ENCODE data around the gene CPNE6. TPM values are rescaled to one million over a fixed set of nuclear protein-coding genes. Genes with fewer than 3 reads are reported as not detected.
A peak's percentile ranks its signal among the peaks of the same experiment; 100 is the strongest.

Gene CPNE6
- total RNA-seq, 1 experiment from 2014 or later: not detected

GRCh38 chr14:24071836-24072430, 571 bp downstream of the CPNE6 start:
- H4K91ac ChIP-seq (ENCODE audit: insufficient read length, low read depth, low read length): no peak overlapping the region
- no peaks in the 10 kb centered on the region for H3K4me1 ChIP-seq (ENCODE audit: insufficient read depth, low read length)
- H3K27ac ChIP-seq (ENCODE audit: insufficient read length, low read depth, low read length): no peak overlapping the region
- no peak overlapping the region for H3K9ac ChIP-seq (ENCODE audit: extremely low read depth, insufficient read length, low read length)
- no peak overlapping the region for H2BK20ac ChIP-seq (ENCODE audit: low read depth, low read length, poor library complexity, severe bottlenecking)
- H2BK120ac ChIP-seq (ENCODE audit: low read depth, low read length, poor library complexity, severe bottlenecking): no peak overlapping the region
- H2AFZ ChIP-seq (ENCODE audit: low read length): no peak overlapping the region
- WGBS (ENCODE audit: extremely low coverage, insufficient read length, low lambda C conversion rate): no CpG with 5 or more reads among the region's 12 CpGs
- no peaks in the 10 kb centered on the region for H3K23me2 ChIP-seq (ENCODE audit: insufficient read length, low read depth, low read length, poor library complexity, severe bottlenecking)
- no peak overlapping the region for H3K14ac ChIP-seq (ENCODE audit: insufficient read depth, low read length)
- no peak overlapping the region for H2BK12ac ChIP-seq (ENCODE audit: insufficient read length, low read depth, low read length)
- H3K4me3 Mint-ChIP-seq: no peak overlapping the region; a peak in 1 of 5 replicates
- no peak overlapping the region for H3T11ph ChIP-seq (ENCODE audit: low read length)
- no peaks in the 10 kb centered on the region for H3K79me2 ChIP-seq (ENCODE audit: insufficient read depth, low read length)
- H3K4me1 Mint-ChIP-seq: peaks cover 5 to 11% of the 10 kb centered on the region in 2 experiments; a peak in 2 of 4 replicates
- no peak for TF ChIP-seq CTCF (conservative IDR thresholded peaks at IDR 0.05)
- H4K20me1 ChIP-seq (ENCODE audit: control insufficient read depth, insufficient read depth, insufficient read length): no peaks in the 10 kb centered on the region
- H3K18ac ChIP-seq (ENCODE audit: insufficient read length, low read depth, low read length): no peak overlapping the region
- no peak overlapping the region for H4K5ac ChIP-seq (ENCODE audit: insufficient read length, low read depth, low read length)
- H3K27me3 Mint-ChIP-seq (ENCODE audit: low read depth): no peaks in the 10 kb centered on the region; the same call in none of the 2 replicates
- no peak overlapping the region for H3K23ac ChIP-seq (ENCODE audit: insufficient read length, low read depth, low read length)
- no peaks in the 10 kb centered on the region for H3K36me3 Mint-ChIP-seq (ENCODE audit: insufficient read depth in 1 of 3, low read depth in 3 of 3)
- H3K79me1 ChIP-seq (ENCODE audit: insufficient read depth, low read depth, low read length, poor library complexity, severe bottlenecking): no peaks in the 10 kb centered on the region
- H3K56ac ChIP-seq (ENCODE audit: insufficient read length, low read depth, low read length): no peak overlapping the region
- DNase-seq: no peak
- H3K9me3 Mint-ChIP-seq: no peaks in the 10 kb centered on the region
- no peaks in the 10 kb centered on the region for H3K27me3 ChIP-seq (ENCODE audit: insufficient read depth, low read length)
- no peaks in the 10 kb centered on the region for H3K9me3 ChIP-seq (ENCODE audit: control insufficient read depth, low read depth, low read length)
- no peak overlapping the region for H3K4ac ChIP-seq (ENCODE audit: low read depth, low read length)
- H3K27ac Mint-ChIP-seq: peak overlapping the region in 1 of 3 experiments; percentile 40; a peak in 1 of 7 replicates
- no peak overlapping the region for H2BK15ac ChIP-seq (ENCODE audit: low read depth, low read length)
- no peak overlapping the region for H3K4me2 ChIP-seq (ENCODE audit: insufficient read depth, insufficient read length, low read length)
- H2AK5ac ChIP-seq (ENCODE audit: insufficient read length, low read length): no peak overlapping the region
- no peak overlapping the region for H2BK5ac ChIP-seq (ENCODE audit: insufficient read length, low read length)
- no peak overlapping the region for H4K8ac ChIP-seq (replicated peaks; ENCODE audit: insufficient read length, low read depth, low read length)

Data from H9 (cell line).